ENCODE data around the gene RAPGEF1.

The RAPGEF1 gene

GRCh38 chr9:131610231-131610761 is 129.6 kb downstream of the RAPGEF1 start:
- FAIRE-seq: no peak
- no peak for TF ChIP-seq POLR2AphosphoS5 (IDR thresholded peaks at IDR 0.05; ENCODE audit: low read depth, low read length)
- no peak for TF ChIP-seq PAX5 (IDR thresholded peaks at IDR 0.05; ENCODE audit: insufficient read depth, low read length, severe bottlenecking)
- no peak for TF ChIP-seq POLR2A (IDR thresholded peaks at IDR 0.05; ENCODE audit: low read depth, low read length)
- no peak for TF ChIP-seq SPI1 (IDR thresholded peaks at IDR 0.05; ENCODE audit: low read depth, low read length)
- TF ChIP-seq POU2F2 (IDR thresholded peaks at IDR 0.05; ENCODE audit: low read depth, low read length): no peak
- TF ChIP-seq TAF1 (IDR thresholded peaks at IDR 0.05; ENCODE audit: low read depth, low read length): no peak
- no peak for DNase-seq (ENCODE audit: insufficient read length, low spot score)

- no peak for DNase-seq (ENCODE audit: insufficient read length, low spot score)
- FAIRE-seq: no peak
- TF ChIP-seq POLR2A (IDR thresholded peaks at IDR 0.05; ENCODE audit: low read depth, low read length): no peak
- TF ChIP-seq POLR2AphosphoS5 (IDR thresholded peaks at IDR 0.05; ENCODE audit: low read depth, low read length): no peak
- no peak for TF ChIP-seq POU2F2 (IDR thresholded peaks at IDR 0.05; ENCODE audit: low read depth, low read length)
- no peak for TF ChIP-seq TAF1 (IDR thresholded peaks at IDR 0.05; ENCODE audit: low read depth, low read length)
- no peak for TF ChIP-seq SPI1 (IDR thresholded peaks at IDR 0.05; ENCODE audit: low read depth, low read length)
- no peak for TF ChIP-seq PAX5 (IDR thresholded peaks at IDR 0.05; ENCODE audit: insufficient read depth, low read length, severe bottlenecking)
These were observed 130.6 kb downstream of the RAPGEF1 start for GRCh38 chr9:131609099-131609830.

- DNase-seq (ENCODE audit: insufficient read length, low spot score): no peak
- TF ChIP-seq SPI1 (IDR thresholded peaks at IDR 0.05; ENCODE audit: low read depth, low read length) (no peak), TAF1 (IDR thresholded peaks at IDR 0.05; ENCODE audit: low read depth, low read length) (no peak), PAX5 (IDR thresholded peaks at IDR 0.05; ENCODE audit: insufficient read depth, low read length, severe bottlenecking) (no peak), POLR2AphosphoS5 (IDR thresholded peaks at IDR 0.05; ENCODE audit: low read depth, low read length) (no peak), POU2F2 (IDR thresholded peaks at IDR 0.05; ENCODE audit: low read depth, low read length) (no peak), POLR2A (IDR thresholded peaks at IDR 0.05; ENCODE audit: low read depth, low read length) (no peak)
- FAIRE-seq: no peak
These were observed 131.3 kb downstream of the RAPGEF1 start for GRCh38 chr9:131608493-131609037.

- FAIRE-seq (no peak), DNase-seq (ENCODE audit: insufficient read length, low spot score) (no peak)
These were observed 132.3 kb downstream of the RAPGEF1 start for GRCh38 chr9:131607591-131607990.

GRCh38 chr9:131606896-131607567 is 132.8 kb downstream of the RAPGEF1 start:
- no peak for DNase-seq (ENCODE audit: insufficient read length, low spot score)
- no peak for FAIRE-seq
- TF ChIP-seq TAF1 (IDR thresholded peaks at IDR 0.05; ENCODE audit: low read depth, low read length): no peak
- no peak for TF ChIP-seq PAX5 (IDR thresholded peaks at IDR 0.05; ENCODE audit: insufficient read depth, low read length, severe bottlenecking)
- no peak for TF ChIP-seq SPI1 (IDR thresholded peaks at IDR 0.05; ENCODE audit: low read depth, low read length)
- TF ChIP-seq POLR2A (IDR thresholded peaks at IDR 0.05; ENCODE audit: low read depth, low read length): no peak
- no peak for TF ChIP-seq POLR2AphosphoS5 (IDR thresholded peaks at IDR 0.05; ENCODE audit: low read depth, low read length)

More at GRCh38 chr9:131607591-131607990, 132.3 kb downstream of the RAPGEF1 start:
- no peak for TF ChIP-seq PAX5 (IDR thresholded peaks at IDR 0.05; ENCODE audit: insufficient read depth, low read length, severe bottlenecking)
- no peak for TF ChIP-seq SPI1 (IDR thresholded peaks at IDR 0.05; ENCODE audit: low read depth, low read length)
- no peak for TF ChIP-seq TAF1 (IDR thresholded peaks at IDR 0.05; ENCODE audit: low read depth, low read length)
- no peak for TF ChIP-seq POLR2AphosphoS5 (IDR thresholded peaks at IDR 0.05; ENCODE audit: low read depth, low read length)
- no peak for TF ChIP-seq POU2F2 (IDR thresholded peaks at IDR 0.05; ENCODE audit: low read depth, low read length)
- no peak for TF ChIP-seq POLR2A (IDR thresholded peaks at IDR 0.05; ENCODE audit: low read depth, low read length)

GRCh38 chr9:131605770-131606590 is 133.9 kb downstream of the RAPGEF1 start:
- no peak for FAIRE-seq
- DNase-seq (ENCODE audit: insufficient read length, low spot score): no peak

GRCh38 chr9:131603711-131604439 is 136.0 kb downstream of the RAPGEF1 start:
- TF ChIP-seq PAX5 (IDR thresholded peaks at IDR 0.05; ENCODE audit: insufficient read depth, low read length, severe bottlenecking): no peak
- TF ChIP-seq POLR2AphosphoS5 (IDR thresholded peaks at IDR 0.05; ENCODE audit: low read depth, low read length): no peak
- no peak for TF ChIP-seq POU2F2 (IDR thresholded peaks at IDR 0.05; ENCODE audit: low read depth, low read length)
- no peak for TF ChIP-seq SPI1 (IDR thresholded peaks at IDR 0.05; ENCODE audit: low read depth, low read length)
- no peak for TF ChIP-seq TAF1 (IDR thresholded peaks at IDR 0.05; ENCODE audit: low read depth, low read length)
- no peak for TF ChIP-seq POLR2A (IDR thresholded peaks at IDR 0.05; ENCODE audit: low read depth, low read length)
- DNase-seq (ENCODE audit: insufficient read length, low spot score) (no peak), FAIRE-seq (no peak)

More at GRCh38 chr9:131605770-131606590, 133.9 kb downstream of the RAPGEF1 start:
- TF ChIP-seq POLR2A (IDR thresholded peaks at IDR 0.05; ENCODE audit: low read depth, low read length) (no peak), SPI1 (IDR thresholded peaks at IDR 0.05; ENCODE audit: low read depth, low read length) (no peak), TAF1 (IDR thresholded peaks at IDR 0.05; ENCODE audit: low read depth, low read length) (no peak), POU2F2 (IDR thresholded peaks at IDR 0.05; ENCODE audit: low read depth, low read length) (no peak), POLR2AphosphoS5 (IDR thresholded peaks at IDR 0.05; ENCODE audit: low read depth, low read length) (no peak), PAX5 (IDR thresholded peaks at IDR 0.05; ENCODE audit: insufficient read depth, low read length, severe bottlenecking) (no peak)

- FAIRE-seq (no peak), DNase-seq (ENCODE audit: insufficient read length, low spot score) (no peak)
- TF ChIP-seq POLR2AphosphoS5 (IDR thresholded peaks at IDR 0.05; ENCODE audit: low read depth, low read length) (peak; percentile 8; the same call in 1 of the 2 replicates), SPI1 (IDR thresholded peaks at IDR 0.05; ENCODE audit: low read depth, low read length) (no peak)
These were observed 136.7 kb downstream of the RAPGEF1 start for GRCh38 chr9:131603199-131603598.
